Astrocyte (in vitro differentiated cells and primary cell): ENCODE measurements around the gene CALR3.

Source experiments
- EZH2 ChIP-seq: IDR thresholded peaks from 2 replicates; pipeline ENCODE4 v1.6.1; 2012; ENCODE audit warnings: mild to moderate bottlenecking, low read length, inconsistent platforms; ENCODE audit not compliant: insufficient read depth
- TF ChIP-seq, protein P1 (sequence below): IDR thresholded peaks from 2 replicates; pipeline ENCODE4 v1.5.1; 2011; ENCODE audit warnings: low read depth, mild to moderate bottlenecking, inconsistent platforms, low read length, moderate library complexity; ENCODE audit not compliant: insufficient read depth

- TF ChIP-seq EZH2: no peak
- TF ChIP-seq, protein P1, sequence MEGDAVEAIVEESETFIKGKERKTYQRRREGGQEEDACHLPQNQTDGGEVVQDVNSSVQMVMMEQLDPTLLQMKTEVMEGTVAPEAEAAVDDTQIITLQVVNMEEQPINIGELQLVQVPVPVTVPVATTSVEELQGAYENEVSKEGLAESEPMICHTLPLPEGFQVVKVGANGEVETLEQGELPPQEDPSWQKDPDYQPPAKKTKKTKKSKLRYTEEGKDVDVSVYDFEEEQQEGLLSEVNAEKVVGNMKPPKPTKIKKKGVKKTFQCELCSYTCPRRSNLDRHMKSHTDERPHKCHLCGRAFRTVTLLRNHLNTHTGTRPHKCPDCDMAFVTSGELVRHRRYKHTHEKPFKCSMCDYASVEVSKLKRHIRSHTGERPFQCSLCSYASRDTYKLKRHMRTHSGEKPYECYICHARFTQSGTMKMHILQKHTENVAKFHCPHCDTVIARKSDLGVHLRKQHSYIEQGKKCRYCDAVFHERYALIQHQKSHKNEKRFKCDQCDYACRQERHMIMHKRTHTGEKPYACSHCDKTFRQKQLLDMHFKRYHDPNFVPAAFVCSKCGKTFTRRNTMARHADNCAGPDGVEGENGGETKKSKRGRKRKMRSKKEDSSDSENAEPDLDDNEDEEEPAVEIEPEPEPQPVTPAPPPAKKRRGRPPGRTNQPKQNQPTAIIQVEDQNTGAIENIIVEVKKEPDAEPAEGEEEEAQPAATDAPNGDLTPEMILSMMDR: no peak
Measured at GRCh38 chr19:16516381-16516780, 20.4 kb upstream of the CALR3 start.
